GM18508 (cell line): Measurements from ENCODE around the gene OR10A6.

Source experiments
- ATAC-seq: cut with Tn5 transposase; IDR thresholded peaks from one replicate; pipeline ENCODE4 v1.9.1; 2021; ENCODE audit warnings: moderate number of reproducible peaks; ENCODE audit not compliant: insufficient read depth, unreplicated experiment

The OR10A6 gene

GRCh38 chr11:7882860-7883259 lies 48.2 kb downstream of the OR10A6 start:
- no peak for ATAC-seq
